HG03135 (cell line): ENCODE results near the gene UBASH3A.

Source experiments
- ATAC-seq: cut with Tn5 transposase; IDR thresholded peaks from one replicate; pipeline ENCODE4 v1.9.1; 2021; ENCODE audit warnings: mild to moderate bottlenecking, moderate library complexity; ENCODE audit not compliant: unreplicated experiment

UBASH3A gene

DNA sequence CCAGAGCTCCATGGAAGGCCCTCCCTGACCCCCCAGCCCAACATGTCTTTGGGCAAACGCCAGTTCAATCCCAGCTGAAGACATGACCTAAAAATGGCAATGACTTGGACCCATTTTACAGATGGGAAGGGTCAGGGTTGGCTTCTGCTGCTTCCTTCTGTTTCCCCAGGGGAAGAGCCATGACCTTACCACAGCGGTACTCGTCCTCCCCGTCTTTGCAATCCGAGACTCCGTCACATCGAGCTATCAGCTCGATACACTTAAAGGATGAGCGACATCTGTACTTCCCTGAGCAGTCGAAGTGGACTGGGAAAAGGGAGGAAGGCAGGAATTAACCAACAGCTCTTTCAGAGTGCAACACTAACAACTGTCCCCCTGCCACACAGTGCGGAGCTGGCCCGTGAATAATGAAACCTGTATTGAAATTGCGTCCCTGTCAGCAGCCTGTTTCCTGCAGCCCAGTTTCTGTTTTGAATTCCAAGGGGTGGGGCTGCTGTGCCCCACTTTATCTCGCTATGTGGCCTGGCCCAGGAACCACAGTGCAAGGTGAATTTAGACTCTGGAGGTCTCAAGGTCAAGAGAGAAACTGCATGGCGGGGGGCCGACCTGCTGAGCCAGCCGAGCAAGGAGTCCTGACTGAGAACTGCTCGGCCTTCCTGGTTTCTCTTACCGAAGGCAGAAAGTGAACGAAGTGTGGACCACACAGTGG is 14.8 kb upstream of the UBASH3A start:
- no peak for ATAC-seq

DNA sequence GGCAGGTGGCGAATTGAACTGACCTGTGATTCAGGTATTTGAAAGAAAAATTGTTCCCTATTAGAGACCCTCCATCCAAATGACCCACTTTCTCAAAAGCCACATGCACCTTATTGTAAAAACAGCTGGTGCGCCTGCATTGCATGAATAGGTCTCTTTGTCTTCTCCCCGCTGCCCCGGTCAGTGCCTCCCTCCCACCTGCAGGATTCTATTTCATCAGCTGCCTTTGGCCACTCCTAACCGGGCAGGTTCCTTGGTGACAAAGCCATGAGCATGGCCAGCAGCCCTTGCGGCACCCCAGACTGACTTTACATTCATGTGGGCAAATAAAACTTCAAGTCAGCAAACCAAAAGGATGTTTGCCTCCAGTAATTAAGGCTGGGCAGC is 14.3 kb upstream of the UBASH3A start:
- ATAC-seq: no peak

GRCh38 chr21:42390193-42390592 is 13.5 kb upstream of the UBASH3A start:
- ATAC-seq: no peak

DNA sequence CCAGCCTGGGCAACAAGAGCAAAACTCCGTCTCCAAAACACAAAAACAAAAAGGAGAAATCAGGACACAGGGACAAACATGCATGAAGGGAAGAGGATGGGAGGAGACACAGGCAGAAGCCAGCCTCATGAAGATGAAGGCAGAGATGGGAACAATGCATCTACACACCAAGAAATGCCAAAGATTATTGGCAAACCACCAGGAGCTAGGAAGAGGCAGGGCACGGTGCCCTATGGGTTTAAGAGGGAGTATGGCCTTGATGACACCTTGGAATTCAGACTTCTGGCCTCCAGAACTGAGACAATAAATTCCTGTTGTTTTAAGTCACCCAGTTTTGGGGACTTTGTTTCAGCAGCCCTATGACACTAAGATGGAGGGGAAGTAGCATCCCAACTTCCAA is 13.0 kb upstream of the UBASH3A start:
- no peak for ATAC-seq

DNA sequence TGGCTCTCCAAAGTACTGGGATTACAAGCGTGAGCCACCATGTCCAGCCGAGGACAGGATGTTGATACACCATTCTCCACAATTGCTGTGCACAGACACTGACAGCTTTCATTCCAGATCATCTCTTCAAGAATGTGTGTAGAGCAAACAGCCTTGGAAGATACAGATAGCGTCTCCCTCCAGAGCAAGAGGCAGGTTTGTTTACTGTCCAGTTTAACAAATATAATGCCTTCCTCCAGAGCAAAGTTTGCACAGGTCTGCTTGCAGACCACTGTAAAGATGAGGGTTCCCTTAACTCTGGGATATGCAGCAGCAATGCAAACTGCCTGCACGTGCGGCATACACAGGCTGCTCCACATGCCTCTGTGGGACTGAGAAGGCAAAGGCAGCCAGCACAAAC is 12.4 kb upstream of the UBASH3A start:
- ATAC-seq: no peak

- ATAC-seq: peak; percentile 58
These were observed 10.8 kb upstream of the UBASH3A start for GRCh38 chr21:42392731-42393442.

DNA sequence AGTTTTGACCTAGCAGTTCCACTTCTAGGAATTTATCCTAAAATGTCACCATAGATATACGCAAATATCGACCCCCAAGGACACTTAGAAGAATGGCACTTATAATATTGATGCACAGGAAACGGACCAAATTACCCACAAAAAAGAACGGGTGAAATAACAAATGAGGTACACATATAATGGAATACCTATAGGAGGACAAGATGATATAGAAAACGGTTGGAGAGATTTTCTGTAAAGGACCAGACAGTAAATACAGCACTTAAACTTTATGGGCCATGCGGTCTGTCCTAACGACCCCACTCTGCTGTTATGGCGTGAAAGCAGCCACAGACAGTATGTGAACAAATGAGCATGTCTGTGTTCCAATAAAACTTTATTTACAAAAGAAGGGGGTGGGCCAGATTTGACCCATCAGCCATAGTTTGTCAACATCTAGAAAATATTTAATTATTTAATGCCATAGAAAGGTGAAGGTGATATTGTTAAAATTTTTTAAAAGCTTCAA is 10.2 kb upstream of the UBASH3A start:
- ATAC-seq: no peak

DNA sequence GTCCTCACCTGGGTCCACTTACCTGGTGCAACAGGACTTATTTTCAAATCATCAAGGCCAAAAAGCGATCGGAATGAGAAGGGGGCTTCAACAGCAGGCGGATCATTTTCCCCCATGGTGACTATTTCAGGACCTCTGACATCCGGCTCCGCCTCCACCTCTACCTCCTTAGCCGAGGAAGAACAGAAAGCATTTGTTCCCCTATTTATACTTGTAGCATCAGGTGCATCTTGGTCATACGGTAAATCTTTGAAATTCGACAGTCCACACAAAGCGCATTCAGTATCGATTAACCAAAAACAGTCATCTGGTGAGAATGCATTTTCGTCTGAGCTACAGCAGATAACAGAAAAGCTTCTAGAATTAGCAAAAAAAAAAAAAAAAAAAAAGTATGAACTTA is 8.4 kb upstream of the UBASH3A start:
- ATAC-seq: no peak

DNA sequence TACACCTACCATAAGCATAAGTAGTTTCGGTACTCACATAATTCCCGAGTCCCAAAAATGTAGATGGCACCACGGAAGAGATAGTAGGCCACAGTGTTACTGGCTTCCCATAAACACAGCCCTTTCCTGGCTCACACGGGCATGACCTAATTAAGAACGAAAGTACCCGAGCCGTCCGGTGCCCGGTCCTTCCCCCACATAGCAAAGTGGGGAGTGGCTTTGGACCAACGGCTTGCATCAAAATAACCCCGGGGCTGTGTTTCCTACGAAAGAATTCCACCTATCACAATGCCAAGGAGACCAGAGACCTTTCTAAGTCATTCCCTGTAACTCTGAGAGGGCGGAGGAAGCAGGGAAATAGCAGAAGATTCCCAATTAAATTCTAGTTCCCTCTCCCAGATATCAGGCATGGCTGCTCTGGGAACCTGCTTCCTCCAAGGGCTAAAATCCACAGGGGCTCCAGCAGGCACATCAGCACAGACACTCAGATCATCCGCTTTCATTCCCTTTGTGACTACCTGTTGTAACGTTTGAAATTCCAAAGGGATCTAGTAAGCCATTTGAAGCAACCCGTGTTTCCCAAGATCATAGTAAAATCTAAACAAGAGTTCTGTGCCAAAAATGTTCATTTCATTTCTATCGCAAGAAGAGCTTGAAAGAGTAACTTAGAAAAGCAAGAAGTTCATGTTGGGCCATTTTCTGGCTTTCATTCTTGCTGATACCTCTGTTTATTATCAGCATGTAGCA is 7.6 kb upstream of the UBASH3A start, which contains the start of gene TMPRSS3:
Gene TMPRSS3 (minus strand): TSS at position 148 of the 747 bp plus-strand sequence. CDS start 635 bp downstream, outside the sequence.
- no peak for ATAC-seq

DNA sequence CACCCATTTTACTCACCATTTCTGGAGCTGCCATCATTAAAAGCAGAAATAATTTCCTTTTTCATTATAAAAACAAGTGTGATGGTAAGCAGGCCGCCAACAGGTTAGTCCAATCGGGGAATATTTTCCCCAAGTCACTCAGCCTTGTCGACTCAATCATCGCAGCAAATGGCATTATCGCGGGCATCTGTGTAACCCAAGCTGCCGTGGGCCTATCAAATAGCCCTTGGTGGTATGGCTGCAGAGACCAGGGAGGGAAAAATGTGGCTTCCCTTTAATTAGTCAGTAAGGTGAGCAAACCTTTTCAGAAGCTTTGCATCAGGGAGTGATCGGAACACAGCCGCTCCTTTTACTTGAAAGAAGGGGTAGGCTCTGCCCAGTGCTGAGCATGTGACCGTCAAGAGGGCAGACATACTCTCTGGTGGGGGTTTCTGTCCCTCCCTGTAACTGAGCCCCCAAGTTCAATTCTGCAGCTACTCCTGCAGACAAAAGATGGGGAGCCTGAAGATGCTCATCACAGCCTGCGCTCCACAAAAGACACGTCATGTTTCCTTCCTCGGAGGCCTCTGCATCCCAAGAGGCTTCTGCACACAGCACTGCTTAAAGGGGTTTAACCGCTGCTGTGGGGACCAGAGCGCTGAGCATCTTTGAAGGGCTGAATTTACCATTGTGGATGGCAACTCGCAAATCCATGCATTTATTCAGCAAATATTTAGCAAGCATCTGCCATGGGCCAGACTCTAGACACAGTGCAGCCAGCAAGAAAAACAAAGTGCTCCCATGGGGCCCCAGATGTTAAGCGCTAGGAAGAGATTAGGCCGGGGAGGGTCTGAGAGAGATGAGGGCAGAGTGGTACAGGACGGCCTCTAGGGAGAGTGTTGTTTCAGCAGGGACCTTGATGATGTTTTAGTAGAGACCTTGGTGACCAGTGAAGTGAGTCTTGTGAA is 6.6 kb upstream of the UBASH3A start:
- ATAC-seq: no peak

GRCh38 chr21:42397746-42398394 is 5.8 kb upstream of the UBASH3A start:
- ATAC-seq: no peak

GRCh38 chr21:42398436-42399028 is 5.2 kb upstream of the UBASH3A start:
- ATAC-seq: no peak

DNA sequence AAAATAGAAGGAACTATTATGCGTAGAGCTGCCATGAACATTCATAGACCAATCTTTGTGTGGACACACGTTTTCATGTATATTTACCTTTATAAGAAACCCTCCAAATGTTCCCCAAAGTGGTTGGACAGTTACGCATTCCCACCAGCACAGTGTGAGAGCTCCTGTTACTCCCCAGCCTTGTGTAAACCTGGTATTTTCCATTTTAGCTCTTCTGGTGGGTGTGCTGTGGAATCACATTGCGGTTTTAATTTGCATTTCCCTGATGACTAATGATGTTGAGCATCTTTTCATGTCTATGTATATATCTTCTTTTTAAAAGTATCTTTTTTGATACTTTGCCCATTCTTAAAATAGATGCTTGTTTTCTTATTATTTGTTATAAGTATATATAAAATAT is 3.2 kb upstream of the UBASH3A start:
- no peak for ATAC-seq

DNA sequence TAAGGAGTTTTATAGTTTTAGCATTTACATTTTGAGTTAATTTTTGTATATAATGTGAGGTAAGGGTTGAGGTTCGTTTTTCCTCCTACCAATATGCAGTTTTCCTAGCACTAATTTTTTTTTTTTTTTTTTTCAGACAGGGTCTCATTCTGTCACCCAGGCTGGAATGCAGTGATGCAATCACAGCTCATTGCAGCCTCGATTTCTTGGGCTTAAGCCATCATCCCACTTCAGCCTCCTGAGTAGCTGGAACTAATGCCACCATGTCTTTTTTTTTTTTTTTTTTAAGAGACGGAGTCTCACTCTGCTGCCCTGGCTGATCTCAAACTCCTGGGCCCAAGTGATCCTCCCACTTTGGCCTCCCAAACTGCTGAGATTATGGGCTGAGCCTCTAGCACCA is 2.5 kb upstream of the UBASH3A start:
- no peak for ATAC-seq

GRCh38 chr21:42401820-42402251 is 1.9 kb upstream of the UBASH3A start:
- no peak for ATAC-seq

DNA sequence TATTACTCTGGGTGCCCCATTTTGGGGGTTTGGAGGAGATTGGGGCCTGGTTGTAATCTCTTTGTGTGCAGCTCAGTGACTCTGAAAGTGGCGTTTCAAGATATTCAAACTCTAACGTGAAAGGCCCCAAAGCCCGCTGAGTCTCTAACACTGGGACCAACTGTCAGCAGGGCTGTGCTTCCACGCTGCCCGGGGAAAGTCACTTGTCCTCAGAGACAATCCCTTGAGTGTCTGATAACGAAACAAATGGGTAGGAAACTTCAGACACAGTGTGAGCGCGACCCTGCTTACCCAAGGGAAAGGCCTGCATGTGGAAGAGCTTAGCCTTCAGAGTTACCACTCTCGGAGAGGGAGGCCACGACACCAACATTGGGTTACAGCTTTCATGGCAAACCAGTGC is 837 bp downstream of the UBASH3A start:
- no peak for ATAC-seq

DNA sequence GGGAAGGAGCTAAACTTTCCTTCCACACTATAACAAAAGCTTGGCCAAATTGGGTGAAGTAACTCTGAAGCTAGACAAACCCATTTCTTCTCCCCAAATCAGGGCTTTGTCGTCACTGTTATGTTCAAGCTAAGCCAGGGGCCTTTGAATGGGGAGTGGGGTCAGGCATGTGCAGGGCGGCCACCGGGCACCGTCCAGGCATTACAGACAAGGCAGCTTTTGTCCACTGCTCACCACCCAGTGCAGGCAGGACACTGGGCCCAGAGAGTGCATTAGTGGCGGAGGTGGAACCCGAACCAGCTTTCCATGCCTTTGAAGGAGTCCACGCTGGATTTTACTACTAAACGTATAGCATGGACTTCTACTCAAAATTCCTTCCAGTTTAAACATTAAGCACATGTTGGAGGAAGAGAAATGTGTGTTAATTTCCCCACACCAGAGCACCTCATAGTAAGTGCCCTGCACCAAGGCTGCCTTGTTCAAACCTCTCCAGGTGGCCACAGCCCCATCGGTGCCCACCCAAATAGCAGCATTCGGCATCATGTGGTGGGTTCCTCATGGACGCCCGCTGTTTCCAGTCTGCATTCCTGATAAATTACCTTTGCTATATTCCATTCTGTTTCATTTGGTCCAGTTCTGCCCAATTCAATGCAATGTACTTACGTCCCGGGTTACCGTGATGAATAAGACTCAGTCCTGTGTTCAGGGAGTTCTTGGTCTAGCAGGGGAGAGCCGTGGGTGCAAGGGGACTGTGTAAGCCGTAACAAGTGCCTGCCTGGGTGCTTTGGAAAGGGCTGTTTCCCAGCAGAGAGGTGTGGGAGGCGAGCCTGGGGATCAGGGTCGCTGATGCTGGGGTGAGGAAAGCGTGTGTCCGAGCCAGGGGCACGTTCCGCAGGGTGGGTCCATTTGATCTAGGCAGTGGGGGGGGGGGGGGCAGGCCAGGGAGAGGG is 1.6 kb downstream of the UBASH3A start:
- no peak for ATAC-seq

GRCh38 chr21:42406201-42406621 is 2.5 kb downstream of the UBASH3A start:
- ATAC-seq: no peak
